Right lobe of liver (tissue), 4 donors: ENCODE results near the gene EEF2.

Source experiments
- CTCF ChIP-seq, 4 donors: fragments of 200-600 bp in 3 of 4; fragments of 450-650 bp in 1 of 4; IDR thresholded peaks; one replicate each; pipeline versions ENCODE4 v1.5.1 to v1.8.0; 2016 to 2022; ENCODE audit warnings: antibody characterized with exemption in 4 of 4, mild to moderate bottlenecking in 2 of 4
- POLR2A ChIP-seq: fragments of 450-650 bp; IDR thresholded peaks from one replicate; pipeline ENCODE4 v1.6.1; 2017; ENCODE audit warnings: antibody characterized with exemption, mild to moderate bottlenecking
- donor health status: DM: no; HTN: no; CAD: no.
- donor health status: DM: no; HTN: no; CAD: no.
- donor health status: DM: no; HTN: yes; CAD: no.

GRCh38 chr19:3949294-3949693 is 36.0 kb downstream of the EEF2 start:
- TF ChIP-seq CTCF (IDR thresholded peaks at IDR 0.05) (no peak), POLR2A (no peak)
